GM12878 (cell line): ENCODE results near the gene TPRX1. TPM values are rescaled to one million over a fixed set of nuclear protein-coding genes. Genes with fewer than 3 reads are reported as not detected.

Experiments used
- ATAC-seq: fragments of 200-7000 bp; cut with Tn5 transposase; 3 replicates; pipeline ENCODE4 v1.9.1; 2020; ENCODE audit warnings: mild to moderate bottlenecking, moderate library complexity
- BruUV-seq: library from RNA; stranded (reverse); fragments of 400-500 nt; replicated peaks from 2 replicates; lab custom pipeline; 2021; lab: Mats Ljungman, UMichigan
- CTCF ChIA-PET: fragments of 300-600 bp; sonication (Branson Sonifier 250); formaldehyde crosslinking; extraction: SDS; loops from one replicate; lab custom pipeline; 2021; ENCODE audit warnings: inconsistent platforms; lab: Yijun Ruan, JAX
- POLR2A ChIA-PET: fragments of 350-600 bp; formaldehyde crosslinking; extraction: SDS; loops from one replicate; lab custom pipeline; 2021; ENCODE audit warnings: inconsistent platforms; lab: Charles Lee
- RAD21 ChIA-PET: fragments of 300-600 bp; sonication (Branson Sonifier 250); formaldehyde crosslinking; loops from one replicate; lab custom pipeline; 2023; ENCODE audit warnings: antibody characterized with exemption; ENCODE audit not compliant: unreplicated experiment; lab: Charles Lee
- SMC1A ChIA-PET: fragments of 300-600 bp; sonication (Branson Sonifier 250); formaldehyde crosslinking; loops from one replicate; lab custom pipeline; 2023; ENCODE audit not compliant: unreplicated experiment, uncharacterized antibody; lab: Charles Lee
- DNase-seq: peaks from one replicate; pipeline ENCODE4 v3.0.0-alpha.2; 2011; ENCODE audit warnings: low read depth, low spot score
- FAIRE-seq: peaks from 3 replicates; lab custom pipeline; 2011; peaks lifted over from hg19 to GRCh38; lab: Jason Lieb, UNC
- H2AFZ ChIP-seq: 2 replicates; pipeline ENCODE4 v1.6.0; 2011; ENCODE audit warnings: low read depth, low read length, control low read depth; ENCODE audit not compliant: control insufficient read depth
- H3K27ac ChIP-seq: 2 replicates; pipeline ENCODE4 v1.5.1; 2011; ENCODE audit warnings: control low read depth; ENCODE audit not compliant: control insufficient read depth, insufficient read depth
- H3K27me3 ChIP-seq, 2 experiments: replicated peaks in 1 of 2; 2 replicates each; pipeline versions ENCODE4 v1.6.0 to v1.6.1; 2011; ENCODE audit warnings: low read length in 1 of 2; ENCODE audit not compliant: control insufficient read depth in 2 of 2, insufficient read depth in 2 of 2
- H3K36me3 ChIP-seq, 2 experiments: 2 replicates each; pipeline ENCODE4 v1.5.1; 2011; ENCODE audit warnings: low read length in 1 of 2; ENCODE audit not compliant: control insufficient read depth in 2 of 2, insufficient read depth in 2 of 2
- H3K4me1 ChIP-seq: 2 replicates; pipeline ENCODE4 v1.6.1; 2011; ENCODE audit warnings: mild to moderate bottlenecking, low read length, moderate library complexity, mixed read lengths; ENCODE audit not compliant: control insufficient read depth, insufficient read depth
- H3K4me2 ChIP-seq: 2 replicates; pipeline ENCODE4 v1.6.0; 2011; ENCODE audit warnings: control low read depth; ENCODE audit not compliant: control insufficient read depth, insufficient read depth
- H3K4me3 ChIP-seq: fragments of 200-600 bp; sonication (generic); 2 replicates; pipeline ENCODE4 v1.5.1; 2016
- H3K79me2 ChIP-seq: 2 replicates; pipeline ENCODE4 v1.6.0; 2011; ENCODE audit warnings: low read length; ENCODE audit not compliant: control insufficient read depth, insufficient read depth
- H3K9ac ChIP-seq: 2 replicates; pipeline ENCODE4 v1.8.0; 2011; ENCODE audit warnings: low read length, control low read depth, mixed read lengths; ENCODE audit not compliant: control insufficient read depth, insufficient read depth
- H3K9me3 ChIP-seq: replicated peaks from 3 replicates; pipeline ENCODE4 v1.5.1; 2011; ENCODE audit warnings: mild to moderate bottlenecking, low read length; ENCODE audit not compliant: control insufficient read depth, insufficient read depth
- H4K20me1 ChIP-seq: 2 replicates; pipeline ENCODE4 v1.6.0; 2011; ENCODE audit not compliant: control insufficient read depth, insufficient read depth
- BCL3 ChIP-seq: IDR thresholded peaks from 2 replicates; pipeline ENCODE4 v1.6.1; 2011; ENCODE audit warnings: borderline replicate concordance, low read depth, mild to moderate bottlenecking, moderate library complexity, low read length; ENCODE audit not compliant: insufficient read depth, poor library complexity, severe bottlenecking
- CEBPZ ChIP-seq: fragments of 150-350 bp; IDR thresholded peaks from 2 replicates; pipeline ENCODE4 v1.6.1; 2016; ENCODE audit warnings: low read depth, low read length
- CHD2 ChIP-seq: IDR thresholded peaks from 2 replicates; pipeline ENCODE4 v1.6.1; 2011; ENCODE audit warnings: low read depth, low read length, improper control_type of control experiment, borderline replicate concordance
- DPF2 ChIP-seq: fragments of 450-650 bp; IDR thresholded peaks from 2 replicates; pipeline ENCODE4 v1.6.1; 2017; ENCODE audit warnings: mild to moderate bottlenecking
- EZH2 ChIP-seq: IDR thresholded peaks from 2 replicates; pipeline ENCODE4 v1.6.1; 2012; ENCODE audit warnings: low read depth, mild to moderate bottlenecking, control low read depth, inconsistent platforms, low read length, borderline replicate concordance; ENCODE audit not compliant: control insufficient read depth
- GATAD2B ChIP-seq: fragments of 450-650 bp; conservative IDR thresholded peaks from 2 replicates; pipeline ENCODE4 v1.6.1; 2017; ENCODE audit warnings: low read depth, mild to moderate bottlenecking, moderate library complexity
- NFXL1 ChIP-seq: fragments of 450-650 bp; IDR thresholded peaks from 2 replicates; pipeline ENCODE4 v1.6.1; 2017; ENCODE audit warnings: antibody characterized with exemption, mild to moderate bottlenecking, borderline replicate concordance
- POLR2A ChIP-seq: IDR thresholded peaks from 2 replicates; pipeline ENCODE4 v1.6.1; 2011; ENCODE audit warnings: low read depth, mild to moderate bottlenecking, low read length
- TCF3 ChIP-seq: IDR thresholded peaks from 2 replicates; pipeline ENCODE4 v1.6.1; 2012; ENCODE audit warnings: low read depth, mild to moderate bottlenecking, low read length, borderline replicate concordance; ENCODE audit not compliant: insufficient read depth
- WGBS: methylation state at CpG from one replicate; pipeline ENCODE4 v1.1.6; 2016; ENCODE audit warnings: low lambda C conversion rate; ENCODE audit not compliant: insufficient replicate concordance, insufficient coverage; ENCODE audit errors: missing lambda C conversion rate; 5-methylcytosine and 5-hydroxymethylcytosine counted together
- in situ Hi-C: fragments of 300-500 bp; cut with MboI; formaldehyde crosslinking; loops from 9 replicates; pipeline ENCODE4 v1.14.3; 2018; ENCODE audit warnings: mixed read lengths
- intact Hi-C: fragments of 100-400 bp; cut with micrococcal nuclease; formaldehyde crosslinking; loops from one replicate; pipeline ENCODE4 v1.14.2; 2022; ENCODE audit not compliant: unreplicated experiment
- polyA plus RNA-seq, 11 experiments: library from polyadenylated mRNA; depleted of rRNA in 4 of 11; unstranded in 6 of 11; stranded (reverse) in 5 of 11; fragments of >200 nt; fragmentation: Nextera tagmentation in 4 of 11; fragmentation: Illumina TruSeq in 1 of 11; extraction: Ambion mirVana in 4 of 11; extraction: Trizol in 1 of 11; gene quantifications; 1 replicate in 1 of 11; 2 replicates in 10 of 11; pipeline versions ENCODE4 v1.2.1 to v1.2.3, GENCODE V29; 2011 to 2016; ENCODE audit warnings: inconsistent platforms in 2 of 11, missing spikeins in 2 of 11, low read depth in 1 of 11
- total RNA-seq, 4 experiments: library from RNA; depleted of rRNA in 3 of 4; stranded (reverse); fragments of >200 nt in 3 of 4; fragmentation: Illumina TruSeq in 1 of 4; extraction: Trizol in 1 of 4; gene quantifications; 2 replicates each; pipeline versions ENCODE4 v1.2.1 to v1.2.3, GENCODE V29; 2013 to 2021

Gene TPRX1
- total and polyA plus RNA-seq, 10 of the 15 experiments (the other 5 are each of a cell fraction or from before 2014, with no cell fraction given): not detected

GRCh38 chr19:47755065-47755761 is 49.1 kb downstream of the TPRX1 start:
- no peak overlapping the region for H3K4me2 ChIP-seq
- SMC1A ChIA-PET: no interaction called here
- POLR2A ChIA-PET: interaction anchor here (0.7 kb wide), 1 partner anchor 697 kb away, joined by 3 read pairs; no protein-coding TSS in a partner anchor
- WGBS: 92% methylated on average over 25 of the region's 36 CpGs
- in situ Hi-C loops (no loop called here), intact Hi-C loops (no loop called here)
- CTCF ChIA-PET: interaction anchor here (0.6 kb wide), 1 partner anchor 338 kb away, joined by 3 read pairs; no protein-coding TSS in a partner anchor
- no TSS peak for BruUV-seq
- no peaks in the 10 kb centered on the region; the same call in 1 of the 2 replicates for H3K79me2 ChIP-seq
- RAD21 ChIA-PET: no interaction called here
- no peak overlapping the region for H3K27ac ChIP-seq
- FAIRE-seq: no peak
- no peaks in the 10 kb centered on the region; the same call in 2 of the 3 replicates for H3K9me3 ChIP-seq
- no peak for DNase-seq
- TF ChIP-seq NFXL1 (no peak), GATAD2B (no peak), CEBPZ (no peak), CHD2 (no peak), TCF3 (no peak), DPF2 (no peak), BCL3 (no peak), EZH2 (no peak), POLR2A (peak; percentile 28; the same call in 1 of the 2 replicates)
- TF ChIP-seq, all 136 proteins: peak for 1
- Histone ChIP-seq H4K20me1 (no peaks in the 10 kb centered on the region), H3K4me1 (no peaks in the 10 kb centered on the region), H3K36me3 (peaks cover 29 to 54% of the 10 kb centered on the region in 2 experiments), H3K27me3 (no peaks in the 10 kb centered on the region), H3K9ac (no peak overlapping the region), H3K4me3 (no peak overlapping the region), H2AFZ (no peak overlapping the region)
- ATAC-seq: no peak
